Measurements from ENCODE around the gene PUSL1.

Gene PUSL1

DNA sequence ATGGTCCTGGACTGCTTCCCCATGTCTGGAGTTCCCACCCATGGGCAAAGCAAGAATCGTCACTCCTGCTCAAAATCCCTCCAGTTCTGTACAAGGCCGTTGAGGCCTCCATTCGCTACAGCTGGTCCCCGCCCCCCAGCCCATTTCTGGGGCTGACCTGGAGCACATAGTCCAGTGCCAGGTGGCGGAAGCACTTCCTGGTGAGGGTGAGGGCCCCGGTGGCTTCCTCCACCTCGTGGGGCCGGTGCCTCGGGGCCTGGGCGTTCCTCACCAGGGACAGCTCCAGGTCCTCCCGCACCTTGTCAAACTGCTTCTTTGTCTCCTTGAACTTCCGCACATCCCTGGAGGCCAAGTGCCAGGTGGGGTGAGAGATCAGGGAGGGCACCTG, 8.1 kb upstream of the PUSL1 start:
- no peak overlapping the region for H3K4me3 ChIP-seq (ENCODE audit: low read depth, low read length)
- ChIA-PET CTCF (interaction anchor here (1.0 to 1.5 kb wide), 3 partner anchors 10 to 178 kb away, joined by 3 to 8 read pairs (median 3); no protein-coding TSS in a partner anchor), POLR2A (no interaction called here)
- DNase-seq (ENCODE audit: low read depth, low spot score), result no peak
- TF ChIP-seq, protein P1, sequence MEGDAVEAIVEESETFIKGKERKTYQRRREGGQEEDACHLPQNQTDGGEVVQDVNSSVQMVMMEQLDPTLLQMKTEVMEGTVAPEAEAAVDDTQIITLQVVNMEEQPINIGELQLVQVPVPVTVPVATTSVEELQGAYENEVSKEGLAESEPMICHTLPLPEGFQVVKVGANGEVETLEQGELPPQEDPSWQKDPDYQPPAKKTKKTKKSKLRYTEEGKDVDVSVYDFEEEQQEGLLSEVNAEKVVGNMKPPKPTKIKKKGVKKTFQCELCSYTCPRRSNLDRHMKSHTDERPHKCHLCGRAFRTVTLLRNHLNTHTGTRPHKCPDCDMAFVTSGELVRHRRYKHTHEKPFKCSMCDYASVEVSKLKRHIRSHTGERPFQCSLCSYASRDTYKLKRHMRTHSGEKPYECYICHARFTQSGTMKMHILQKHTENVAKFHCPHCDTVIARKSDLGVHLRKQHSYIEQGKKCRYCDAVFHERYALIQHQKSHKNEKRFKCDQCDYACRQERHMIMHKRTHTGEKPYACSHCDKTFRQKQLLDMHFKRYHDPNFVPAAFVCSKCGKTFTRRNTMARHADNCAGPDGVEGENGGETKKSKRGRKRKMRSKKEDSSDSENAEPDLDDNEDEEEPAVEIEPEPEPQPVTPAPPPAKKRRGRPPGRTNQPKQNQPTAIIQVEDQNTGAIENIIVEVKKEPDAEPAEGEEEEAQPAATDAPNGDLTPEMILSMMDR (IDR thresholded peaks at IDR 0.05; ENCODE audit: insufficient read depth, low read length, missing control alignments), result no peak

DNA sequence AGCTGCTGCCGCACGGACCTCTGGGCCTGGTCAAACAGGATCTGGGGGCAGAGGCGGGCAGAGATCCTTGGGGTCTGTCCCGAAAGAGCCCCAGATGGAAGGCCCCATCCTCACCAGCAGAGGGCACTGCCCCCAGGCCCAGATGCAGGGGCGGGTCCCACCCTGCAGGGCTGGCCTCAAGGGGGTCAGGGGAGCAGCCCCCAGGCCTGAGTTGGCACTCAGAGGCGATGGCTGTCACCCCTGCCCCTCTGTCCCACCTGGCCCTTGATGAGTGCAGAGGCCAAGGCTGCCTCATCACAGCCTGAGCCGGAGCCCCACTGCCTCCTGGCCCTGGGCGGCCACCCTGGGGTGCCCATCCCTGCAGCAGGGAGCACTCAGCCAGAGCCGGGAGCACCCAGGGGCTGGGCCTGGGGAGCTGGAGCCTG, 6.4 kb upstream of the PUSL1 start:
- ChIA-PET POLR2A (no interaction called here), CTCF (interaction anchor here (0.6 to 1.5 kb wide), 3 partner anchors 46 to 180 kb away, joined by 3 to 5 read pairs (median 3); no protein-coding TSS in a partner anchor)
- H3K4me3 ChIP-seq (ENCODE audit: low read depth, low read length), result no peak overlapping the region
- no peak for DNase-seq (ENCODE audit: low read depth, low spot score)
- TF ChIP-seq, protein P1 (IDR thresholded peaks at IDR 0.05; ENCODE audit: insufficient read depth, low read length, missing control alignments), result peak; percentile 48

DNA sequence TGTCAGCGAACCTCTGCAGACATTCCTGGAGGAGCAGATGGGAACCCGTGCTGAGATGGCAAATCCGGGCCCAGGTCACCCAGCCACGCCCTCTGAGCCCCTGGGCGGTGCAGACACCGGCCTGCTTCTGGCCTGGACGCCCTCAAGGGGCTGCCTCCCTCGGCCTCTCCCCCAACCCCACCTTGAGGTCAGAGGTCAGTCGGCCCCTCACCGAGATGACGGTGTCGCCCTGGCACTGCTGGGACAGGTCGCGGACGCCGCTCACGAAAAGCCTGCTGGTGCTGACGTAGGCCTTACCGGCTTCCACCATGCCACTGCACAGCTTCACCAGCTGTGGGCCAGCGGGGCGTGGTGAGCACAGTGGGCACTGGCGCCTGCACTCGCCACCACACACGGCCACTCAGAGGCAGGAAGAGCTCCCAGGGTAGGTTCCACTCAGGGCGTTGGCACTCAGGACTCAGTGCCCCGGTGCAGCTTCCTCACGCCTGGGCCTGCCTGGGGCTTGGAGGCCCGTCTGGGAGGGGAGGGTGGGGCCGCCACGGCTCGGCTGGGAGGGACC, 5.4 kb upstream of the PUSL1 start:
- POLR2A ChIA-PET, result interaction anchor here (0.7 kb wide), 1 partner anchor 129 kb away, joined by 3 read pairs; no protein-coding TSS in a partner anchor
- no peak for DNase-seq (ENCODE audit: low read depth, low spot score)
- TF ChIP-seq, protein P1 (IDR thresholded peaks at IDR 0.05; ENCODE audit: insufficient read depth, low read length, missing control alignments), result no peak
- H3K4me3 ChIP-seq (ENCODE audit: low read depth, low read length), result no peak overlapping the region
- CTCF ChIA-PET, result interaction anchor here (0.8 to 1.5 kb wide), 3 partner anchors 12 to 181 kb away, joined by 3 to 5 read pairs (median 5); no protein-coding TSS in a partner anchor

DNA sequence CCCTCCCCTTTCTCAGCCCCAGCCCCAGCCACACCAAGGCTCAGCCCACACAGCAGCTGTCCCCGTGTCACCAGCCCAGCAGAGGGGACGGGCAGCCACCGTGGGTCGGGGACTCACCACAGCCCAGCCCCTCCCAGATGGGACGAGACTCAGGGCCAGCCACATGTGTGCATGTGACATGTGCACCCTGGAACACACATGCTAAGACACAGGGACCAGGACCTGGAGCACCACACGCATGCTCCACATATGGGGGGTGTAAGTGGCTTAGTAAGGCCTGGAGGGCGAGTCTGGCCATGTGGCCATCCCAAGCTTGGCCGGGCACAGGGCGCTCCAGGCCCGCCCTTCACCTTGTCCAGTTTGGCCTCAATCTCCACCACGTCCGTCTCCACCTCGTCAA, 4.7 kb upstream of the PUSL1 start:
- ChIA-PET POLR2A (no interaction called here), CTCF (interaction anchor here (1.1 to 2.1 kb wide), 3 partner anchors 13 to 182 kb away, joined by 5 to 16 read pairs (median 5); no protein-coding TSS in a partner anchor)
- TF ChIP-seq, protein P1 (IDR thresholded peaks at IDR 0.05; ENCODE audit: insufficient read depth, low read length, missing control alignments), result no peak
- DNase-seq (ENCODE audit: low read depth, low spot score), result no peak
- H3K4me3 ChIP-seq (ENCODE audit: low read depth, low read length), result no peak overlapping the region

DNA sequence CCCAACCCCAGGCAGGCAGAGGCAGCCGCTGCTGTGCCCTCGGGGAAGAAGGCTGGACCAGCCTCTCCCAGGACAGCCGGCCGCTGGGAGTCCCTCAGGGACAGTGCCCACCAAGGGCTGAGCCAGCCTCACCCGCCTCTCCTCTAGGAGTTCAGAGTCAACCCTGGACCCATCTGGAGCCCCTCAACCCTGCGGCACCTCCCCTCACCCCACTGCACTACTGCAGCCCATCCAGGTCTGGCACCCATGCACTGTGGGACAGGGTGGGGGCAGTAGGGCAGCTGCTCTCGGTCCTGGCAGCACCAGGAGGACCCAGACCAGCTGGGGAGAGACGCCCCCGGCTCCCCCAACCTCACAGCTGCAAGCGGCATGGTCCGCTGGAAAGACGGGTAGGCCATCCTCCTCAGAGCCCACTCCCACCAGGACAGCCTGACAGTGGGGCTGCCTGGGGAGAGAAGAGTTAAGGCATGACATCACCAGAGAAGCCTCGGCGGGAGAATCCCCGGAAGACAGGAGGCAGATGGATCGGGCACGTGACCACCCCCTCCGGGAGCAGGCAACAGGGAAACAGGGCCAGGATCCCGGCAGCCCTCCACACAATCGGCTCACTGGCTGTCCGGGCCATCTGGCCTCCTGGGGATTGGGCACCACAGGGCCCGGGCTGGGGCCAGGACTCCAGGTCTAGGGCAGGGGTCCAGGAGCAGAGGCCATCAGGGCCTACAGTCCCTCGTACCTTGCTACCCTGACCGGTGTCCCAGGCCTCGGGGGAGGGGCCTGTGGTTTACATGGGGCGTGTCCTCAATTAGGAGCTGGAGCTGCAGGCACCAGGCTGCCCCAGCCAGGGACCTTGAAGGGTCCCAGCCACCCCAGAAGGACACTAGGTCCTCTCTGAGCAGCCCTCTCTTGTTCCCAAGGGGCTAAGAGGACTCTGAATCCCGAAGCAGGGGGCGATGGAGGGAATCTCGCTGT, 3.8 kb upstream of the PUSL1 start:
- ChIA-PET POLR2A (interaction anchor here (0.6 to 1.3 kb wide), 5 partner anchors 10 to 71 kb away, joined by 3 to 4 read pairs (median 4); partner anchors contain the start of gene AURKAIP1), CTCF (interaction anchor here (0.9 to 2.1 kb wide), 7 partner anchors 14 to 183 kb away, joined by 3 to 16 read pairs (median 4); partner anchors contain the start of gene UBE2J2)
- H3K4me3 ChIP-seq (ENCODE audit: low read depth, low read length), result peak overlapping the region; percentile 68
- no peak for DNase-seq (ENCODE audit: low read depth, low spot score)
- TF ChIP-seq, protein P1 (IDR thresholded peaks at IDR 0.05; ENCODE audit: insufficient read depth, low read length, missing control alignments), result no peak
